ENCODE data around the gene NUFIP2.

DNA sequence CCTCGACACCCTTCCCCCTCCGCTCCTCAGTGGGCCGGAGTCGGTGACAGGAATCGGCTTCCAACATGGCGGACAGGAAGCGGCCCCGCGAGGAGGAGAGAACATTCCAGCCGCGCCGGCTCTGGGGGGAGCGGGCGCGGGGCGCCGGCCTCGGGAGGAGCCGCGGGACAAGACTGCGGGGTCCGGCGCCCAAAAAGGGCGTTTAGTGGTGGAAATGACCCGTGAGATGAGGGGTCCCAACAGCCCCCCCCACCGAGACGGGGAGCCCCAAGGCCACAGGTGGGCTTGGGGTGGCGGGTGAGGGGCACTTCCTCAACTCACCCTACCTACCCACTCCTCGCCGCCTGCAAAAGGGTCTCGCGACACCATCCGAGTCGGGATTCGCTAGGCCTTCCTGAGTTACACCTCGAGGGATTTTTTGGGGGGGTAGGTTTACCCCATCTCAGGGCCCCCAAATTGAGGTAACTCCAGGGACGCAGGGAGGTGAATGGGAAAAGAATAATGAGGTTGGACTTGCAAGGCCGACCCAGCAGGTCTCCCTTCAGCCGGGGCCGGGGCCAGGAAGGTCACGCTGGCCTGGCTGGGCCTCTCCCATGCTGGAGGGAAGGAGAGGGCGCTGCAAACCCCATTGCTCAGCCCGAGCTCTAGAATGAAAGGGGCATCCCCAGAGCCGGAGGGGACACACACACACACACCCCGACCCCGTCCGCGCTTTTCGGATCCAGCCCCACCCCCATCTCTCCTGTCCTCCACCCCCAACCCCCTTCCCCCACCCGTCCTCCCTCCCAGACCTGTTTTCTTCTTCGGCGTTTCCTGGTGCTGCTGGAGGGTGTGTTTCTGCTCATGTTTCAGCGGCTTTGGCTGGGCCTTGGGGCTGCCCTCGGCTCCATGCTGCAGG is 707 bp downstream of the NUFIP2 start:
- TF ChIP-seq, protein P1, sequence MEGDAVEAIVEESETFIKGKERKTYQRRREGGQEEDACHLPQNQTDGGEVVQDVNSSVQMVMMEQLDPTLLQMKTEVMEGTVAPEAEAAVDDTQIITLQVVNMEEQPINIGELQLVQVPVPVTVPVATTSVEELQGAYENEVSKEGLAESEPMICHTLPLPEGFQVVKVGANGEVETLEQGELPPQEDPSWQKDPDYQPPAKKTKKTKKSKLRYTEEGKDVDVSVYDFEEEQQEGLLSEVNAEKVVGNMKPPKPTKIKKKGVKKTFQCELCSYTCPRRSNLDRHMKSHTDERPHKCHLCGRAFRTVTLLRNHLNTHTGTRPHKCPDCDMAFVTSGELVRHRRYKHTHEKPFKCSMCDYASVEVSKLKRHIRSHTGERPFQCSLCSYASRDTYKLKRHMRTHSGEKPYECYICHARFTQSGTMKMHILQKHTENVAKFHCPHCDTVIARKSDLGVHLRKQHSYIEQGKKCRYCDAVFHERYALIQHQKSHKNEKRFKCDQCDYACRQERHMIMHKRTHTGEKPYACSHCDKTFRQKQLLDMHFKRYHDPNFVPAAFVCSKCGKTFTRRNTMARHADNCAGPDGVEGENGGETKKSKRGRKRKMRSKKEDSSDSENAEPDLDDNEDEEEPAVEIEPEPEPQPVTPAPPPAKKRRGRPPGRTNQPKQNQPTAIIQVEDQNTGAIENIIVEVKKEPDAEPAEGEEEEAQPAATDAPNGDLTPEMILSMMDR (IDR thresholded peaks at IDR 0.05), result no peak
- TF ChIP-seq POLR2A (IDR thresholded peaks at IDR 0.05), result no peak

Measured in testis (tissue), 2 donors.